Esophagus muscularis mucosa (tissue), 4 donors: Measurements from ENCODE around the gene CCDC66. TPM values are rescaled to one million over a fixed set of nuclear protein-coding genes. Genes with fewer than 3 reads are reported as not detected.

ENCODE experiments used
- DNase-seq: peaks from one replicate; pipeline ENCODE4 v3.0.0-alpha.2; 2017; ENCODE audit errors: extremely low spot score
- H3K27ac ChIP-seq, 4 donors: fragments of 200-600 bp; sonication (generic); replicated peaks in 1 of 4; 1 replicate in 3 of 4; 2 replicates in 1 of 4; pipeline ENCODE4 v1.5.1; 2016 to 2019; ENCODE audit warnings: mild to moderate bottlenecking in 1 of 4
- H3K27me3 ChIP-seq, 4 donors: fragments of 200-600 bp; sonication (generic); one replicate each; pipeline versions ENCODE4 v1.5.1 to v1.6.0; 2016 to 2019
- H3K36me3 ChIP-seq, 4 donors: fragments of 200-600 bp; sonication (generic); one replicate each; pipeline ENCODE4 v1.5.1; 2016 to 2019
- H3K4me1 ChIP-seq, 4 donors: fragments of 200-600 bp; sonication (generic); one replicate each; pipeline ENCODE4 v1.5.1; 2016 to 2019
- H3K4me3 ChIP-seq, 4 donors: fragments of 200-600 bp; sonication (generic); 1 replicate in 2 of 4; 2 replicates in 2 of 4; pipeline ENCODE4 v1.5.1; 2016 to 2019; ENCODE audit warnings: mild to moderate bottlenecking in 4 of 4, moderate library complexity in 1 of 4
- H3K9me3 ChIP-seq, 4 donors: fragments of 200-600 bp; sonication (generic); 1 replicate in 3 of 4; 2 replicates in 1 of 4; pipeline ENCODE4 v1.5.1; 2016 to 2019
- EP300 ChIP-seq: sonication (generic); formaldehyde crosslinking; IDR thresholded peaks from one replicate; pipeline ENCODE4 v1.6.1; 2017; ENCODE audit warnings: antibody characterized with exemption
- POLR2A ChIP-seq: fragments of 450-650 bp; IDR thresholded peaks from one replicate; pipeline ENCODE4 v1.6.1; 2017; ENCODE audit warnings: antibody characterized with exemption, moderate library complexity, mild to moderate bottlenecking, low read depth
- POLR2AphosphoS5 ChIP-seq, 2 donors: sonication (generic); formaldehyde crosslinking; IDR thresholded peaks; one replicate each; pipeline ENCODE4 v1.6.1; 2017; ENCODE audit warnings: antibody characterized with exemption in 2 of 2
- WGBS: methylation state at CpG from one replicate; pipeline ENCODE4 v1.1.5; 2018; 5-methylcytosine and 5-hydroxymethylcytosine counted together
- intact Hi-C: fragments of 100-400 bp; cut with DNase I; formaldehyde crosslinking; loops from one replicate; pipeline ENCODE4 v1.15.1; 2023
- total RNA-seq, 4 donors: library from RNA; depleted of rRNA; stranded (reverse); fragments of >200 nt; gene quantifications; one replicate each; pipeline versions ENCODE4 v1.1.0 to v1.2.1, GENCODE V29; 2016
- TF ChIP-seq, protein P1 (sequence below), 3 experiments: fragments of 200-600 bp in 2 of 3; fragments of 450-650 bp in 1 of 3; sonication (generic) in 2 of 3; IDR thresholded peaks; one replicate each; pipeline ENCODE4 v1.5.1; 2017 to 2019; ENCODE audit warnings: antibody characterized with exemption in 3 of 3, mild to moderate bottlenecking in 2 of 3, moderate library complexity in 1 of 3

CCDC66 gene
- total RNA-seq, 4 donors from 2014 or later = 15.3 to 37.8 (median 18.9) TPM

- H3K9me3 ChIP-seq = no peaks in the 10 kb centered on the region
- no peak overlapping the region for H3K27ac ChIP-seq
- H3K27me3 ChIP-seq = no peaks in the 10 kb centered on the region
- H3K4me3 ChIP-seq = no peak overlapping the region
- WGBS = 91% methylated on average over 2 of the region's 2 CpGs
- intact Hi-C loops = no loop called here
- peaks cover 33 to 100% (median 73%) of the 10 kb centered on the region in 4 donors for H3K36me3 ChIP-seq
- no peak for DNase-seq
- TF ChIP-seq, protein P1, sequence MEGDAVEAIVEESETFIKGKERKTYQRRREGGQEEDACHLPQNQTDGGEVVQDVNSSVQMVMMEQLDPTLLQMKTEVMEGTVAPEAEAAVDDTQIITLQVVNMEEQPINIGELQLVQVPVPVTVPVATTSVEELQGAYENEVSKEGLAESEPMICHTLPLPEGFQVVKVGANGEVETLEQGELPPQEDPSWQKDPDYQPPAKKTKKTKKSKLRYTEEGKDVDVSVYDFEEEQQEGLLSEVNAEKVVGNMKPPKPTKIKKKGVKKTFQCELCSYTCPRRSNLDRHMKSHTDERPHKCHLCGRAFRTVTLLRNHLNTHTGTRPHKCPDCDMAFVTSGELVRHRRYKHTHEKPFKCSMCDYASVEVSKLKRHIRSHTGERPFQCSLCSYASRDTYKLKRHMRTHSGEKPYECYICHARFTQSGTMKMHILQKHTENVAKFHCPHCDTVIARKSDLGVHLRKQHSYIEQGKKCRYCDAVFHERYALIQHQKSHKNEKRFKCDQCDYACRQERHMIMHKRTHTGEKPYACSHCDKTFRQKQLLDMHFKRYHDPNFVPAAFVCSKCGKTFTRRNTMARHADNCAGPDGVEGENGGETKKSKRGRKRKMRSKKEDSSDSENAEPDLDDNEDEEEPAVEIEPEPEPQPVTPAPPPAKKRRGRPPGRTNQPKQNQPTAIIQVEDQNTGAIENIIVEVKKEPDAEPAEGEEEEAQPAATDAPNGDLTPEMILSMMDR (IDR thresholded peaks at IDR 0.05) = no peak
- TF ChIP-seq EP300 = no peak
- TF ChIP-seq POLR2AphosphoS5 (IDR thresholded peaks at IDR 0.05) = no peak
- TF ChIP-seq POLR2A = no peak
- H3K4me1 ChIP-seq = no peaks in the 10 kb centered on the region
Observed at GRCh38 chr3:56620371-56620770, 63.4 kb downstream of the CCDC66 start.

DNA sequence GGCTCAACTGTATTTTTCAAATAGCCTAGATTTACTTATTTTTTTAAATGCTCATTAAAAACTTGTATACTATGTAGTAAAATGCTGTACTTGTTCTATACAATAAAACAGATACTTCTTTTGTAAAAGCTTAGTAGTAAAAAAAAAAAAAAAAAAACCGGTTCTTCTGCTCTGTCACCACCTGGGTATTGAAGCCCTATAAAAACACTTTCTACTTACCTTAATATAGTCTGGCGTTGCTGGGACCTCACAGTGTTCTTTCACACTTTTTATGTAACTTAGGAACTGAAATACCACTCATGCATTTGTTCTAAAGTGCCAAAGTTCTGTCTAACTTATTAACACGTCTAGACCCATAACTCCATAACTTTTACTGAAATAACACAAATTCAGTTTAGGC, 64.7 kb downstream of the CCDC66 start:
- Histone ChIP-seq H3K36me3 (peaks cover 43 to 100% (median 79%) of the 10 kb centered on the region in 4 donors), H3K27me3 (no peaks in the 10 kb centered on the region), H3K27ac (no peak overlapping the region), H3K4me1 (no peaks in the 10 kb centered on the region), H3K4me3 (no peak overlapping the region), H3K9me3 (no peaks in the 10 kb centered on the region)
- DNase-seq = no peak
- intact Hi-C loops = no loop called here
- WGBS = 79% methylated on average over 3 of the region's 3 CpGs
- TF ChIP-seq POLR2A (no peak), POLR2AphosphoS5 (IDR thresholded peaks at IDR 0.05) (no peak), EP300 (no peak)
- TF ChIP-seq, protein P1 (IDR thresholded peaks at IDR 0.05) = no peak

GRCh38 chr3:56622381-56622780, 65.4 kb downstream of the CCDC66 start:
- no peaks in the 10 kb centered on the region for H3K9me3 ChIP-seq
- no peak overlapping the region for H3K27ac ChIP-seq
- WGBS = 95% methylated on average over 3 of the region's 3 CpGs
- intact Hi-C loops = no loop called here
- H3K36me3 ChIP-seq = peaks cover 47 to 100% (median 77%) of the 10 kb centered on the region in 4 donors
- H3K4me1 ChIP-seq = no peaks in the 10 kb centered on the region
- DNase-seq = no peak
- H3K27me3 ChIP-seq = no peaks in the 10 kb centered on the region
- H3K4me3 ChIP-seq = no peak overlapping the region
- TF ChIP-seq POLR2AphosphoS5 (IDR thresholded peaks at IDR 0.05) (no peak), EP300 (no peak), POLR2A (no peak)
- TF ChIP-seq, protein P1 (IDR thresholded peaks at IDR 0.05) = no peak

DNA sequence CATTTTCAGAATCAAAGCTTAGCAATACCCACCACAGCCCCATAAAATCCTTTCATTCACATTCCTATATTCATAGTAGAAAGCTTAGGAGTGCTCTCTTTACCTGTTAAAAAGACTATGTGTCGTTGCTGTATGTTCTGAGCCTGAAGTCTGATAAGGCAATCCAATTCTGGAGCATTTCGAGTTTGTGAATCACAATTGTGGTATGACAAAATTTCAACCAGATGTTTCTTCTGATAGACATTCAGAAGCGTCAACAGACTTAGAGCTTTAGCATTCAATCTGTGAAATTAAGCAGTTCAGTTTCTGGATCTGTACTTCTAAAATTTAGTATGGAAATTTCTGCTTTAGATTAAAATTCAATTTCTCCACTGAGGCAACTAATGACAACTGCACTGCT, 67.8 kb downstream of the CCDC66 start:
- Histone ChIP-seq H3K27me3 (no peaks in the 10 kb centered on the region), H3K4me1 (no peaks in the 10 kb centered on the region), H3K27ac (no peak overlapping the region), H3K4me3 (no peak overlapping the region), H3K9me3 (no peaks in the 10 kb centered on the region), H3K36me3 (peaks cover 40 to 91% (median 66%) of the 10 kb centered on the region in 4 donors)
- DNase-seq = no peak
- intact Hi-C loops = no loop called here
- no peak for TF ChIP-seq POLR2AphosphoS5 (IDR thresholded peaks at IDR 0.05)
- no peak for TF ChIP-seq EP300
- TF ChIP-seq, protein P1 (IDR thresholded peaks at IDR 0.05) = no peak
- TF ChIP-seq POLR2A = no peak
- WGBS = 77% methylated on average over 3 of the region's 3 CpGs

DNA sequence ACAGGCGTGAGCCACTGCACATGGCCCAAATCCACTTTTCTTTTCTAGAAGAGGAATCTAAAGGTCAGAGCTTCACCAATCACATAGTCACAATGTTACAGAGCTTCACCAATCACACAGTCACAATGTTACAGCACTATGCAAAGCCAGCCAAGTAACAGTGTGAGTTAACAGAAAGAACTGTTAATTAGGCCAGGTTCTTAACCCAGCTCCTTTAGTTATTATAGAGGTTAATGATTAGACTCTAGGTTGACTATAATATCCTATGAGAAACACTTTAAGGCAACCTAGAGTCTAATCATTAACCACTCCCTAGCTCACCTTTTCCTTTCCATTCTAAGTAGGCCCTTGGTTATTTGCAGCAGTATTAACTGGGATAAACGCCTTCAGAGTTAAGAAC, 72.1 kb downstream of the CCDC66 start:
- Histone ChIP-seq H3K27ac (no peak overlapping the region), H3K4me3 (no peak overlapping the region), H3K36me3 (peaks cover 41 to 77% (median 59%) of the 10 kb centered on the region in 4 donors), H3K4me1 (peaks cover 0 to 3% (median 0%) of the 10 kb centered on the region in 4 donors), H3K27me3 (no peaks in the 10 kb centered on the region), H3K9me3 (no peaks in the 10 kb centered on the region)
- TF ChIP-seq POLR2AphosphoS5 (IDR thresholded peaks at IDR 0.05) (no peak), POLR2A (no peak), EP300 (no peak)
- TF ChIP-seq, protein P1 (IDR thresholded peaks at IDR 0.05) = no peak
- intact Hi-C loops = no loop called here
- 100% methylated on average over 2 of the region's 2 CpGs for WGBS
- DNase-seq = no peak
